GM19468 (cell line): Measurements from ENCODE around the gene SALL4.
"Not testable (repeated sequence)": the region's sequence is repeated elsewhere in the genome, so short reads cannot be mapped to it uniquely, and the experiment has no call there.

Source experiments
- ATAC-seq: cut with Tn5 transposase; IDR thresholded peaks from one replicate; pipeline ENCODE4 v1.9.1; 2021; ENCODE audit warnings: mild to moderate bottlenecking, moderate library complexity, moderate number of reproducible peaks; ENCODE audit not compliant: unreplicated experiment; ENCODE audit errors: extremely low read depth

The SALL4 gene

GRCh38 chr20:51803148-51803854 lies 980 bp upstream of the SALL4 start:
- ATAC-seq: no peak

DNA sequence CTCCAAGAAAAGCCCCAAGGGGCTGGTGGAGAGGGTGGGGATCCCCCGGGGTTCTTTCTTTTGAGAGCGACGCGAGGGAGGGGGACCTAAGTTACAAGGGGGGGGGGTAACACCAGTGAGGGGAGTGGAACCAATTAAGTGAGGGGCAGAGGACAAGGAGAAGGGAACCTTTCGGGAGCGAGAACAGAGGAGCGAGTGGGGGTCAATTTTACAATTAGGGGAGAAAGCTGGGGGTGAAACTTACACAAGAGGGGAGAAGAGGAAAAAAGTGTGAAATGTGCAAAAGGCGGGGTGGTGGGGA lies 548 bp downstream of the SALL4 start:
- ATAC-seq: no peak

DNA sequence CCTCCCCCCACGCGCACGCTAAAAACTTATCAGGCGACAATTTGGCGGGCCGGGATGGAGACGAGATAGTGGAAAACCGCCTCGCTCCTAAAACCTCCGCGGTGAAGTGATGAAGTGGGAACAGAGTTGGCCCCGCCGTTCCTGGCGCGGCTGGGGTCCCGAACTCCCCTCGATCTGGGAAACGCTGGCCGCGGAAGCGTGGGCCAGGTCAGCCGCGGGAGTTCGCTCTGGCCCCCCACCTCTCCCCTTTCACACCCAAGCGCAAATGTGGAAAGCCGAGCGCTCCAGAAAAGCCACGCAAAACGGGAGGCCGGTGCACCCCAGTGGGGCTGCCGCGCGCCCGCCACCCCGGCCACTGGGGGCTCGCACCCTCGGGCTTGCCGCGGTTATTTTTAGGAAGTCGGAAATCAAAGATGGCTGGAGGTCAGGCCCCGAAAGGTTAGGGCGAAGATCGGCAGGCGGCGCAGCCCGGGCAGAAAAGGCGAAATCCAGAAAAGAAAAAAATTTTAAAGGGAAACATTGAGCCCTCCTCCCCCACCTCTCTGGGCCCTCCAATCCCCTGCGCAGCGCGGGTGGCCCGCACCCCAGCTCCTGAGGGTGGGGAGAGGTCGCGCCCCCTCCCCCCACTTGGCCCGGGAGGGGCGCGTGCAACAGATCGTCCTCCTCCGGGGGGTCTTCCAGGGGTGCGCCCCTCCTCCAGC lies 1.0 kb downstream of the SALL4 start:
- no peak for ATAC-seq

DNA sequence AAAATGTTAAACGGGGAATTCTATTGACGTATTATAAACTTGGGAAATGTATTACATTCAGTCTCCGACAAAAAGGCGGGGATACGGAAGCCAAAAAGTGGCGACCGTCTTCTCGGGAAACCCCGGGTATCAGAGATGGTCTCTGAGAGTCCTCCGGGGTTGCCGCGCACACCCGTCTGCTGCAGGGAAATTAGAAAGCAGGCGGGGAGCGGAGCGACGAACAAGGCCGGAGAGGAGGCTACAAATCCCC lies 1.5 kb downstream of the SALL4 start:
- no peak for ATAC-seq

DNA sequence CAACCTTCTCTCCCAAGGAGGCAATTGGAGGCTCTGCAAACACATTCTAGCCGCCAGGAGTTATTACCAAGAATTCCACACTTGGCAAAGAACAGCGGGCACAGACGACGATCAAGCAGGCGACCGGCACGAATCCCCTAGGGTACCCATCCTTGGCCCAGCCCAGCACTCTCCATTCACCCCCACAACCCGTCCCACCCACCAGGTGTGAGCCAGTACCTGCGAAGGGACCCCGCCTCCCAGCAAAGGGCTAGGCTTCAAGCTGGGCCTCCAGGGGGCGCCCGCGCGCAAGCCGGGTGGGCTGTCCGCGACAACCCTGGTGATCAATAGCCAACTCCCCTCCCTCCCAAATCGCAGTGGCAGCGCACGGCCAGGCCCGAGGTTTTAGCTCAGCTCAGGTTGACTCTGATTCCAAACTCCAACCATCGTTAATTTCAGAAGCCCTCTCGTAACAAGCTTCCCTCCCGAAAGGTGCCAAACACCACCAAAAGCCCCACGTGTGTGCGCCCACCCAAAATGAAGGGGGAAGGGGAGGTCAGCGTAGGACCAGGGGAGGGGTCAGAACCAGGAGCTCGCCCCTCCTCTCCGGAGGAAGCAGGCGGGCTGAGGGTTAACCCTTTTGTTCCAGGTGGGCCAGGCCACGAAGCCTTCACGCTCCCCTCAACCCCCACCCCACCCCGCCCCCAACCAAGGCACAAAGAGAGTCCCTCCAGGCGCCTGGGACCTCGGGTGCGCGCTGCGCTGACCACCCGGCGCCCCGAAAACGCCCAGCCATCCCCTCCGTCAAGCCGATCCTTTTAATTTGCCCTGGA lies 2.1 kb downstream of the SALL4 start:
- ATAC-seq: peak; percentile 26

GRCh38 chr20:51799401-51799860 lies 2.9 kb downstream of the SALL4 start:
- ATAC-seq: no peak

GRCh38 chr20:51797357-51798025 lies 4.8 kb downstream of the SALL4 start:
- no peak for ATAC-seq

- ATAC-seq: no peak
These were observed 6.0 kb downstream of the SALL4 start for GRCh38 chr20:51796340-51796739.

- ATAC-seq: no peak
These were observed 9.4 kb downstream of the SALL4 start for GRCh38 chr20:51792960-51793359.

DNA sequence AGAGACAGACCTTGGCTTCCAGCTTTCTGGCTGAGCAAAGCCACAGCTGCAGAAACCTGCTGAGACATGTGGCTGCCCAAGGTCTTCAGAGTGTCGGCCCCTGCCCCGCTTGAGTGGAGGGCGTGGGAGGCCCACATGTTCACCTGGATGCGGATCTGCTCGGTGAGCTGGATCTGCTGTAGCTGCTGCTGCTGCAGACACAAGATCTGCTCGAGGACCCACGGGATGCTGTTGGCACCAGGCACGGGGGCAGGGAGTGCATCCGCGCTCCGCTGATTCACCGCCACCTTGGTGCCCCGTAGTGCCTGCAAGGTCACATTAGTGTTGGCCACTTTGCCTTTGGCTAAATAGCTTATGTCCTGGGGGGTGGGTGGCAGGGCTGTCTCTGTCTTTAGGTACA lies 10.7 kb downstream of the SALL4 start:
- no peak for ATAC-seq

GRCh38 chr20:51790256-51790655 lies 12.1 kb downstream of the SALL4 start:
- ATAC-seq: no peak

- ATAC-seq: no peak
These were observed 12.9 kb downstream of the SALL4 start for GRCh38 chr20:51789434-51789833.

- no peak for ATAC-seq
These were observed 13.5 kb downstream of the SALL4 start for GRCh38 chr20:51788822-51789221.

GRCh38 chr20:51784299-51784698 lies 18.0 kb downstream of the SALL4 start:
- no peak for ATAC-seq

- not testable (repeated sequence) for ATAC-seq
These were observed 24.0 kb downstream of the SALL4 start for GRCh38 chr20:51778229-51778759.

DNA sequence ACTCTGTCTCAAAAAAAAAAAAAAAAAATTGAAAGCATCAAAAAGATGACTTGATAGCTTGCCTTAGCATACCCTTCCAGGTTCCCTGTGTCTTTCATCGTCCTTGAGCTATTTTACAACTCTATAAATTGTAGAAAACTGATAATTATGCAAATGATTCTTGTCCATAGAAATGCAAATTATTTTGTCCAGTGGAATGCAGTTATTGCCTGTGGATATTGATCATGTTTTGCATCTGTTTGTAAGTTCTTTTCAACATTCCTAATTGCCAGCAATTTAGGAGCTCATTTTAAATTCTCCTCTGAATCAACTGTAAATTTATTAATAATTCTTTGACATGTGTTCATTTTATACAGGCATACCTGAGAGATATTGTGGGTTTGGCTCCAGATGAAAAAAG lies 27.1 kb downstream of the SALL4 start:
- no peak for ATAC-seq

DNA sequence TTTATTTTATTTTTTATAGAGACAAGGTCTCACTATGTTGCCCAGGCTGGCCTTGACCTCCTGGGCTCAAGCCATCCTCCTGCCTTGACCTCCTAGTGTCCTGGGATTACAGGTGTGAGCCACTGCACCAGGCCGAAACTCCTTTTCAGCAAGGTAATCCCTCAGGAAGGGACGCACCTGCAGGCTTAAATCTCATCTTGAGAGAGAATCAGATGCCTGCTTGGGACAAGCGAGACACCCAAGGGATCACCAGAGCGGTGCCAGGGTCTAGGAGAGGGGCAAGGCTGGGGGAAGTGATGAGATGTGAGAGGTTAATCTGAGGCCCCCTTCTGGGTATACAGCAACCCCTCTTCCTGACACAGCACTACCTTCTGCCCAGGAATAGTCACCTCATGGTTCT lies 30.1 kb downstream of the SALL4 start:
- no peak for ATAC-seq

- no peak for ATAC-seq
These were observed 32.2 kb downstream of the SALL4 start for GRCh38 chr20:51769976-51770615.

- ATAC-seq: no peak
These were observed 33.4 kb downstream of the SALL4 start for GRCh38 chr20:51768759-51769517.
